Lower lobe of right lung (tissue), 2 donors: ENCODE results near the gene HSBP1. TPM values are rescaled to one million over a fixed set of nuclear protein-coding genes. Genes with fewer than 3 reads are reported as not detected.

Experiments
- ATAC-seq, 2 donors: fragments of 200-7000 bp; cut with Tn5 transposase; one replicate each; pipeline ENCODE4 v1.9.1; 2020 to 2022; ENCODE audit warnings: mild to moderate bottlenecking in 2 of 2, moderate library complexity in 2 of 2
- DNase-seq: peaks from one replicate; pipeline ENCODE4 v3.0.0-alpha.2; 2020
- H3K27ac ChIP-seq: fragments of 200-600 bp; one replicate; pipeline ENCODE4 v1.8.0; 2022
- H3K27me3 ChIP-seq: fragments of 200-600 bp; one replicate; pipeline ENCODE4 v1.8.0; 2022; ENCODE audit warnings: low read depth
- H3K36me3 ChIP-seq: fragments of 200-600 bp; one replicate; pipeline ENCODE4 v1.8.0; 2022; ENCODE audit warnings: mild to moderate bottlenecking
- H3K4me1 ChIP-seq: fragments of 200-600 bp; one replicate; pipeline ENCODE4 v1.8.0; 2022
- H3K4me3 ChIP-seq: fragments of 200-600 bp; one replicate; pipeline ENCODE4 v1.8.0; 2022; ENCODE audit warnings: mild to moderate bottlenecking
- H3K9me3 ChIP-seq: fragments of 200-600 bp; one replicate; pipeline ENCODE4 v1.8.0; 2022
- intact Hi-C: fragments of 100-400 bp; cut with DNase I; formaldehyde crosslinking; loops from one replicate; pipeline ENCODE4 v1.11.0; 2022
- total RNA-seq: library from RNA; stranded (reverse); fragmentation: NEBNext Ultra II Directional; extraction: Animal tissue kit (Norgen Biotek cat#: 25700); gene quantifications from one replicate; pipeline ENCODE4 v1.2.1, GENCODE V29; 2021
- TF ChIP-seq, protein P1 (sequence below): fragments of 200-600 bp; IDR thresholded peaks from one replicate; pipeline ENCODE4 v1.8.0; 2022; ENCODE audit warnings: antibody characterized with exemption, mild to moderate bottlenecking
- donor health status: DM: no; HTN: yes; CAD: no; lungs with severe emphysema.

HSBP1 gene
- total RNA-seq, 1 donor from 2014 or later, result 105 TPM

GRCh38 chr16:83803811-83804210 lies 4.0 kb upstream of the HSBP1 start:
- no peak overlapping the region for H3K4me3 ChIP-seq
- ATAC-seq (no peak), DNase-seq (no peak)
- no peaks in the 10 kb centered on the region for H3K27me3 ChIP-seq
- no peaks in the 10 kb centered on the region for H3K36me3 ChIP-seq
- no peak overlapping the region for H3K27ac ChIP-seq
- TF ChIP-seq, protein P1, sequence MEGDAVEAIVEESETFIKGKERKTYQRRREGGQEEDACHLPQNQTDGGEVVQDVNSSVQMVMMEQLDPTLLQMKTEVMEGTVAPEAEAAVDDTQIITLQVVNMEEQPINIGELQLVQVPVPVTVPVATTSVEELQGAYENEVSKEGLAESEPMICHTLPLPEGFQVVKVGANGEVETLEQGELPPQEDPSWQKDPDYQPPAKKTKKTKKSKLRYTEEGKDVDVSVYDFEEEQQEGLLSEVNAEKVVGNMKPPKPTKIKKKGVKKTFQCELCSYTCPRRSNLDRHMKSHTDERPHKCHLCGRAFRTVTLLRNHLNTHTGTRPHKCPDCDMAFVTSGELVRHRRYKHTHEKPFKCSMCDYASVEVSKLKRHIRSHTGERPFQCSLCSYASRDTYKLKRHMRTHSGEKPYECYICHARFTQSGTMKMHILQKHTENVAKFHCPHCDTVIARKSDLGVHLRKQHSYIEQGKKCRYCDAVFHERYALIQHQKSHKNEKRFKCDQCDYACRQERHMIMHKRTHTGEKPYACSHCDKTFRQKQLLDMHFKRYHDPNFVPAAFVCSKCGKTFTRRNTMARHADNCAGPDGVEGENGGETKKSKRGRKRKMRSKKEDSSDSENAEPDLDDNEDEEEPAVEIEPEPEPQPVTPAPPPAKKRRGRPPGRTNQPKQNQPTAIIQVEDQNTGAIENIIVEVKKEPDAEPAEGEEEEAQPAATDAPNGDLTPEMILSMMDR, result no peak
- intact Hi-C loops, result no loop called here
- H3K9me3 ChIP-seq, result no peaks in the 10 kb centered on the region
- peaks cover 24% of the 10 kb centered on the region for H3K4me1 ChIP-seq

GRCh38 chr16:83804366-83804765 lies 3.4 kb upstream of the HSBP1 start:
- no peak overlapping the region for H3K27ac ChIP-seq
- H3K9me3 ChIP-seq, result no peaks in the 10 kb centered on the region
- DNase-seq (no peak), ATAC-seq (no peak)
- no peak overlapping the region for H3K4me3 ChIP-seq
- intact Hi-C loops, result no loop called here
- TF ChIP-seq, protein P1, result no peak
- no peaks in the 10 kb centered on the region for H3K36me3 ChIP-seq
- no peaks in the 10 kb centered on the region for H3K27me3 ChIP-seq
- peaks cover 29% of the 10 kb centered on the region for H3K4me1 ChIP-seq

DNA sequence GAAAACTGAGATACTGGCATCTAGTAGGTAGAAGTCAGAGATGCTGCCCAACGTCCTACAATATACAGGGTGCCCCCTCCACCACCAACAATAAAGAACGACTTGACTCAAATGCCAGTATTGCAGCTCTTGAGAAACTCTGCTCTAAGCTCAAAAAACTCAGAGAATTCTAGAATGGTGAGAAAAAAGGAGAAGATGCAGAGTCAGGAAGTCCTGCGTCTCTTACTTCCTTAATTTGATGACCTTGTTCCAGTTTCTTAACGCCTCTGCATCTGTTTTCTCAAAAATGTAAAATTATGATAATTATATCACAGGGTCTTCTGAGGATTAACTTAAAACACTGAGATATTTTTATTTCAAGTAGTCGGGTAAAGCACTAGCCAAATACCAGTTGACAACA lies 1.7 kb upstream of the HSBP1 start:
- Histone ChIP-seq H3K27me3 (no peaks in the 10 kb centered on the region), H3K4me3 (no peak overlapping the region), H3K9me3 (no peaks in the 10 kb centered on the region), H3K4me1 (peaks cover 46% of the 10 kb centered on the region), H3K36me3 (peaks cover 12% of the 10 kb centered on the region), H3K27ac (peak overlapping the region; percentile 70)
- intact Hi-C loops, result no loop called here
- TF ChIP-seq, protein P1, result no peak
- DNase-seq (no peak), ATAC-seq (no peak)

DNA sequence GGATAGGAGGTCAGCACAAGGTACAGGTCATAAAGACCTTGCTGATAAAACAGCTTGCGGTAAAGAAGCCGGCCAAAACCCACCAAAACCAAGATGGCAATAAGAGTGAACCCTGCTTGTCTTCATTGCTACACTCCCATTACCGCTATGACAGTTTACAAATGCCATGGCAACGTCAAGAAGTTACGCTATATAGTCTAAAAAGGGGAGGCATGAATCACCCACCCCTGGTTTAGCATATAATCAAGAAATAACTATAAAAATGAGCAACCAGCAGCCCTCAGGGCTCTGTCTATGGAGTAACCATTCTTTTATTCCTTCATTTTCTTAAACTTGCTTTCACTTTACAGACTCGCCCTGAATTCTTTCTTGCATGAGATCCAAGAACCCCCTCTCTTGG lies 1.0 kb upstream of the HSBP1 start:
- Histone ChIP-seq H3K4me1 (peaks cover 45% of the 10 kb centered on the region), H3K27me3 (no peaks in the 10 kb centered on the region), H3K36me3 (peaks cover 19% of the 10 kb centered on the region), H3K9me3 (no peaks in the 10 kb centered on the region), H3K4me3 (no peak overlapping the region), H3K27ac (peak overlapping the region; percentile 86)
- TF ChIP-seq, protein P1, result no peak
- intact Hi-C loops, result no loop called here
- ATAC-seq (no peak), DNase-seq (no peak)

DNA sequence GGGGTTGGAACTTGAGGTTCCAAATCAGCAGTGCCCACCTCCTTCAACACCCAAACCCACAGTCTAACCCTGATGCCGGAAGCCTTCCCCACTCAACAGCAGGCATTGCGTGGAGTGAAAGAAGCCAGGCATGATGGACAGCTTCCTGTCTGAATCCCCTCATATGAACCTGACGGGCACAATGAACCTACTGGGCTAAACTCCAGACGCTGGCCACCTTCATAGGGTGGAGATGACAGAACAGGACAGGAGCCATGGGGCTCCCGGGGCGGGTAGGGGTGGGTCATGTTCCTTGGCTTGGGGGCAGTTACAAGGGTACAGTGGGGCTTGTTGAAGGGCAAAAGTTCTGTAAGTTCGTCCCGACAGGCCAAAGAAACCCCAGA lies 460 bp upstream of the HSBP1 start:
- Histone ChIP-seq H3K27ac (peak overlapping the region; percentile 86), H3K27me3 (no peaks in the 10 kb centered on the region), H3K36me3 (peaks cover 25% of the 10 kb centered on the region), H3K4me3 (peak overlapping the region; percentile 91), H3K4me1 (peaks cover 41% of the 10 kb centered on the region), H3K9me3 (no peaks in the 10 kb centered on the region)
- intact Hi-C loops, result no loop called here
- ATAC-seq (no peak), DNase-seq (no peak)
- TF ChIP-seq, protein P1, result no peak

- intact Hi-C loops, result no loop called here
Observed at GRCh38 chr16:83808573-83809014, 816 bp downstream of the HSBP1 start.

More at GRCh38 chr16:83808573-83809014, 816 bp downstream of the HSBP1 start:
- no peak for DNase-seq
- Histone ChIP-seq H3K4me1 (peaks cover 43% of the 10 kb centered on the region), H3K4me3 (peak overlapping the region; percentile 91), H3K27ac (peak overlapping the region; percentile 86), H3K36me3 (peaks cover 36% of the 10 kb centered on the region), H3K9me3 (no peaks in the 10 kb centered on the region), H3K27me3 (no peaks in the 10 kb centered on the region)
- TF ChIP-seq, protein P1, result no peak
- ATAC-seq, result no peak
